Mucosa of descending colon (tissue), 3 donors: ENCODE results near the gene PDCD7. TPM values are rescaled to one million over a fixed set of nuclear protein-coding genes. Genes with fewer than 3 reads are reported as not detected.
A peak's percentile ranks its signal among the peaks of the same experiment; 100 is the strongest.
"Not testable (repeated sequence)": the region's sequence is repeated elsewhere in the genome, so short reads cannot be mapped to it uniquely, and the experiment has no call there.

Experiments
- ATAC-seq: fragments of 200-7000 bp; cut with Tn5 transposase; one replicate; pipeline ENCODE4 v1.9.1; 2020; ENCODE audit warnings: mild to moderate bottlenecking, moderate library complexity
- DNase-seq, 3 donors: peaks; one replicate each; pipeline ENCODE4 v3.0.0-alpha.2; 2020
- H3K36me3 ChIP-seq: fragments of 200-600 bp; one replicate; pipeline ENCODE4 v1.8.0; 2021; ENCODE audit warnings: low read depth, mild to moderate bottlenecking
- H3K4me1 ChIP-seq: fragments of 200-600 bp; one replicate; pipeline ENCODE4 v1.8.0; 2021; ENCODE audit warnings: low read depth, mild to moderate bottlenecking
- H3K4me3 ChIP-seq: fragments of 200-600 bp; one replicate; pipeline ENCODE4 v1.8.0; 2021; ENCODE audit warnings: mild to moderate bottlenecking
- H3K9me3 ChIP-seq: fragments of 200-600 bp; one replicate; pipeline ENCODE4 v1.8.0; 2021; ENCODE audit warnings: mild to moderate bottlenecking
- intact Hi-C, 2 donors: fragments of 100-400 bp; cut with DNase I in 1 of 2; cut with micrococcal nuclease in 1 of 2; formaldehyde crosslinking; loops; one replicate each; pipeline versions ENCODE4 v1.11.0 to v1.11.1; 2022; cut with DNase I, micrococcal nuclease
- long read RNA-seq, 2 donors: library from polyadenylated mRNA; unstranded; transcript quantifications; one replicate each; pipeline ENCODE4 v2.0.0, GENCODE V29; 2019 to 2021
- total RNA-seq, 3 donors: library from RNA; stranded (reverse); fragmentation: NEBNext Ultra II Directional in 2 of 3; extraction: Animal tissue kit (Norgen Biotek cat#: 25700) in 2 of 3; gene quantifications; one replicate each; pipeline versions ENCODE4 v1.2.1 to v1.2.4, GENCODE V29; 2021 to 2023
- TF ChIP-seq, protein P1 (sequence below): fragments of 200-600 bp; IDR thresholded peaks from one replicate; pipeline ENCODE4 v1.8.0; 2022; ENCODE audit warnings: antibody characterized with exemption, mild to moderate bottlenecking
- donor health status: DM: no; HTN: no; CAD: no; lungs with moderate emphysema.
- donor health status: DM: no; HTN: no; CAD: no.
- donor health status: DM: no; HTN: yes; CAD: no.

PDCD7 gene
- total RNA-seq = 10 to 100 TPM; 12.0 to 32.9 (median 13.4) TPM
- long read RNA-seq, donor 1, transcript PDCD7-201 (5 exons, 2,851 nt) = major isoform, 18 of 38 reads
- long read RNA-seq, donor 1, partial matches to known transcripts = 19 of 38 reads
- long read RNA-seq, donor 1, other reads (novel, unspliced or antisense) = 1 of 38 reads
- long read RNA-seq, donor 2, partial matches to known transcripts = 4 of 4 reads
- long read RNA-seq, donor 2, other reads (novel, unspliced or antisense) = 0 of 4 reads

- H3K36me3 ChIP-seq = no peaks in the 10 kb centered on the region
- TF ChIP-seq, protein P1, sequence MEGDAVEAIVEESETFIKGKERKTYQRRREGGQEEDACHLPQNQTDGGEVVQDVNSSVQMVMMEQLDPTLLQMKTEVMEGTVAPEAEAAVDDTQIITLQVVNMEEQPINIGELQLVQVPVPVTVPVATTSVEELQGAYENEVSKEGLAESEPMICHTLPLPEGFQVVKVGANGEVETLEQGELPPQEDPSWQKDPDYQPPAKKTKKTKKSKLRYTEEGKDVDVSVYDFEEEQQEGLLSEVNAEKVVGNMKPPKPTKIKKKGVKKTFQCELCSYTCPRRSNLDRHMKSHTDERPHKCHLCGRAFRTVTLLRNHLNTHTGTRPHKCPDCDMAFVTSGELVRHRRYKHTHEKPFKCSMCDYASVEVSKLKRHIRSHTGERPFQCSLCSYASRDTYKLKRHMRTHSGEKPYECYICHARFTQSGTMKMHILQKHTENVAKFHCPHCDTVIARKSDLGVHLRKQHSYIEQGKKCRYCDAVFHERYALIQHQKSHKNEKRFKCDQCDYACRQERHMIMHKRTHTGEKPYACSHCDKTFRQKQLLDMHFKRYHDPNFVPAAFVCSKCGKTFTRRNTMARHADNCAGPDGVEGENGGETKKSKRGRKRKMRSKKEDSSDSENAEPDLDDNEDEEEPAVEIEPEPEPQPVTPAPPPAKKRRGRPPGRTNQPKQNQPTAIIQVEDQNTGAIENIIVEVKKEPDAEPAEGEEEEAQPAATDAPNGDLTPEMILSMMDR = no peak
- H3K4me1 ChIP-seq = peaks cover 18% of the 10 kb centered on the region
- peak within 1 kb of the TSS; percentile 59 for H3K4me3 ChIP-seq
- intact Hi-C loops = no loop called here
- ATAC-seq (peak; percentile 92), DNase-seq (peak; percentile 85 to 94 (median 93))
- no peaks in the 10 kb centered on the region for H3K9me3 ChIP-seq
Measured at GRCh38 chr15:65133548-65134200, at the start of gene PDCD7. Gene PDCD7, minus strand, starts transcription at chr15:65133808. Its CDS starts 27 bp downstream, at chr15:65133781.

- intact Hi-C loops = no loop called here
- no peak overlapping the region for H3K4me3 ChIP-seq
- DNase-seq (no peak), ATAC-seq (no peak)
- peaks cover 17% of the 10 kb centered on the region for H3K4me1 ChIP-seq
- no peaks in the 10 kb centered on the region for H3K36me3 ChIP-seq
- TF ChIP-seq, protein P1 = no peak
- H3K9me3 ChIP-seq = no peaks in the 10 kb centered on the region
Measured at GRCh38 chr15:65182538-65182937, 48.9 kb upstream of the PDCD7 start.

- H3K36me3 ChIP-seq, DNase-seq, intact Hi-C loops, H3K4me3 ChIP-seq, ATAC-seq, H3K9me3 ChIP-seq: not testable (repeated sequence)
- H3K4me1 ChIP-seq = peaks cover 17% of the 10 kb centered on the region
Measured at GRCh38 chr15:65181582-65182353, 48.2 kb upstream of the PDCD7 start.

DNA sequence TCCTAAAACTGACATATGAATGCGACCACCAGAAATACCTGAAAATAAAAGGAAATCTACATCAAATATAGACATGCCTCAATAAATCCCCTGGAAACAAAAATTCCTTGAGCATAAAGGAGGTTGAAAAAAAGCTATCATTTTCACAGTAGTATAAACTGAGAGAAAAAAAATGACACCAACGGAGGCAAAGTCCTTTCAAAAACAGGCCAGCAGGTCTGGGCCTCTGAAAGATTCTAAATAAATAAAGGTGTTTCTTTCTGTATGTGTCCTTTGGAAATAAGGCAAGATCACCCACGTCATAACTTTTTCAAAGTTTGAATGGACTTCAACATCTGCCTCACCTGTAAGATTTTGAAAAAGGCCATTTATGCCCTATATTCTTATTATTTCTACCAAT, 46.6 kb upstream of the PDCD7 start:
- Histone ChIP-seq H3K4me3 (no peak overlapping the region), H3K4me1 (peaks cover 17% of the 10 kb centered on the region), H3K9me3 (no peaks in the 10 kb centered on the region), H3K36me3 (no peaks in the 10 kb centered on the region)
- intact Hi-C loops = no loop called here
- DNase-seq = no peak
- TF ChIP-seq, protein P1 = no peak
- ATAC-seq = no peak

DNA sequence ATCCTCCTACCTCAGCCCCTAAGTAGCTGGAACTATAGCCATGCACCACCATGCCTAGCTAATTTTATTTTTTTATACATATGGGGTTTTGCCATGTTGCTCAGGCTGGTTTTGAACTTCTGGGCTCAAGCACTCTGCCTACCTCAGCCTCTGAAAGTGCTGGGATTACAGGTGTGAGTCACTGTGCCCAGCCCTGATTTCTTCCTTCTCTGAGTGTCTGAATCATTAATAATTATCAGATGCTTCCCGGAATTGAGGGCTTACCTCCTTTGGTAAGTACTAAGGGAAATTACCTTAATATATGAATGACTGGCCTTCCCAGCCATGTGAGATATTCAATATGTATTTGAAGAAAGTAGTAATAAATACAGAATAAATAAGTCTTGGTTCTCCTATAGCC, 44.3 kb upstream of the PDCD7 start:
- Histone ChIP-seq H3K4me3 (no peak overlapping the region), H3K36me3 (no peaks in the 10 kb centered on the region), H3K9me3 (no peaks in the 10 kb centered on the region), H3K4me1 (peaks cover 10% of the 10 kb centered on the region)
- intact Hi-C loops = no loop called here
- DNase-seq (no peak), ATAC-seq (no peak)
- TF ChIP-seq, protein P1 = no peak

DNA sequence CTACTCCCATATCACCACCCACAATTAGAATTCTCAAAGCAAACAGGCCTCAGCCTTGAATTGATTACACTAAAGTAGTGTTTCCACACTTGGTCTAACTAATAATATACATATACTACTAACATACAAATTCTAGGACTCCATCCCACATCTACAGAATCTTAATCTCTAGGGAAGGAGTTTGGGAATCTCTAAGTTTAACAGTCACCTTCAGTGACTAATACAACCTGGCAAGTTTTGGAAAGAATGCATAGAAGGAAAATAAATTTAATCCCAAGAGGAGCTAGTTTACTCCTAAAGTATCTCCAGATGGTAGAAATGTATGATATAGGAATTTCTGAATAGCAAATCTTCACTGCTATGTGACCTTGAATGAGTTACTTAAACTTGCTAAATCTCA, 42.4 kb upstream of the PDCD7 start:
- Histone ChIP-seq H3K4me1 (no peaks in the 10 kb centered on the region), H3K4me3 (no peak overlapping the region), H3K9me3 (no peaks in the 10 kb centered on the region), H3K36me3 (no peaks in the 10 kb centered on the region)
- no peak for DNase-seq
- TF ChIP-seq, protein P1 = no peak
- no peak for ATAC-seq
- intact Hi-C loops = no loop called here
